ENCODE measurements around the gene GNAI3. TPM values are rescaled to one million over a fixed set of nuclear protein-coding genes. Genes with fewer than 3 reads are reported as not detected.

The GNAI3 gene
- total and polyA plus RNA-seq, 2 experiments from 2014 or later, result 8.9 to 11.5 TPM

GRCh38 chr1:109529881-109530456, 18.4 kb upstream of the GNAI3 start:
- H3K4me1 ChIP-seq (ENCODE audit: insufficient read depth), result peaks cover 4% of the 10 kb centered on the region
- no peak overlapping the region for H3K4me2 ChIP-seq
- no peaks in the 10 kb centered on the region for H3K9me3 ChIP-seq (ENCODE audit: low read depth)
- no peaks in the 10 kb centered on the region for H3K9me2 ChIP-seq (replicated peaks; ENCODE audit: insufficient read depth)
- H4K20me1 ChIP-seq (ENCODE audit: insufficient read depth, poor library complexity, severe bottlenecking), result no peaks in the 10 kb centered on the region
- H3K79me2 ChIP-seq, result no peaks in the 10 kb centered on the region
- 69% methylated on average over 8 of the region's 8 CpGs for WGBS (ENCODE audit: low lambda C conversion rate, missing lambda C conversion rate)
- H3K36me3 ChIP-seq (replicated peaks; ENCODE audit: insufficient read depth, low read depth), result no peaks in the 10 kb centered on the region
- H3K27ac ChIP-seq, result no peak overlapping the region
- no peaks in the 10 kb centered on the region for H3K27me3 ChIP-seq
- H3K4me3 ChIP-seq, result no peak overlapping the region
- DNase-seq (ENCODE audit: low spot score), result no peak
- TF ChIP-seq EZH2 (IDR thresholded peaks at IDR 0.05; ENCODE audit: borderline replicate concordance), result no peak
- no peak for TF ChIP-seq EZH2phosphoT487 (IDR thresholded peaks at IDR 0.05; ENCODE audit: low read depth, severe bottlenecking, unreplicated experiment)
- no peak overlapping the region for H2AFZ ChIP-seq

DNA sequence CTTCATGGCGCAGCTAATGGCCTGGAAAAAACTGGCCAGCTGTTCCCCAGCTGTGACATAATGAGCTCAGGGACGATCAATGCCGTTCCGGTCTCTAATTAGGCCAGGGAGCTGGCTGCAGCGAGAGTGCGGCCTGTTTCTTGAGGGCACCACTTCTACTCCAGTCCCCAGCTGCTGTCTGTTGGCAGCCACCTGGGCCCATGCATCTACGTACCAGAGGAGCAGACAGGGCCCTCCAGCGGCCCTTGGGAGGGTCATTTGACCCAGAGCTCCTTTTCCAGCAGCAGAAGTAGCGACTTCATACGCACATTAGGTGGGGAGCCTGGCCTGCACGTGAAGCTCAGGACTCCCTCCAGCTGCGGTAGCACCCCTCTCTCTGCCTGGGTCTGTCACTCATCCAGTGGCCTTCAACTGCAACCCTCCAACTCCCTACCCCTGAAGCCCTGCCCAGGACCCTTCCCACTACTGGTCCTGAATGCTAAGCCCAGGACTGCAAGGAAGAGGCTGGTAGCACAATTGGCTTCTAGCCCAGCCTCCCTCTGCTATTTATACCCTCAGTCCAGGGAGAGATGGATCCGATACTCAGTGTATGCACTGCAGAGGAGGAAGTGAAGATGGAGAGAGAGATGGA, 17.8 kb upstream of the GNAI3 start:
- WGBS (ENCODE audit: low lambda C conversion rate, missing lambda C conversion rate), result 77% methylated on average over 13 of the region's 13 CpGs

DNA sequence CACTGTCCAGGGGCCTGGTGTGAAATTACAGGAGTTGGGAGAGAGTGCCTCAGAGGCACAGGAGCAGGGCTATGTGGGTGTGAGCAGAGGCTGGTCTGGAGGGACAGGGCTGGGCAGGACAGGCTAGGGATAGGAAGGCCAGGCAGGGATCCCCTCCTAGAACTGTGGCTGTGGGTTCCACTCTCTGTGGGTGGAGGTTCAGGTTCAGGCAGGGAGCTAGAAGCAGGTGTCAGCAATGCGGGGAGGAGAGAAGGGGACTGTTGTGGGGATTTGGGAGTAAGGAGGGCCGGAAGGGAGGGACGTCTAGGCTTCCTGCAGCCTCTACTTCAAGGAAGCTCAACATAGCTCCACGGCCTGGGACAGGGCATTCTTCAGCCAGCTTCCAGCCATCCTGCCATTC, 17.0 kb upstream of the GNAI3 start:
- H3K4me2 ChIP-seq, result no peak overlapping the region
- H3K4me1 ChIP-seq (ENCODE audit: insufficient read depth), result peaks cover 4% of the 10 kb centered on the region
- H3K27me3 ChIP-seq, result no peaks in the 10 kb centered on the region
- H3K9me3 ChIP-seq (ENCODE audit: low read depth), result no peaks in the 10 kb centered on the region
- no peaks in the 10 kb centered on the region for H4K20me1 ChIP-seq (ENCODE audit: insufficient read depth, poor library complexity, severe bottlenecking)
- H3K4me3 ChIP-seq, result no peak overlapping the region
- no peak overlapping the region for H2AFZ ChIP-seq
- no peak for DNase-seq (ENCODE audit: low spot score)
- TF ChIP-seq EZH2phosphoT487 (IDR thresholded peaks at IDR 0.05; ENCODE audit: low read depth, severe bottlenecking, unreplicated experiment), result no peak
- no peak for TF ChIP-seq CTCF (IDR thresholded peaks at IDR 0.05; ENCODE audit: poor library complexity)
- no peak for TF ChIP-seq EZH2 (IDR thresholded peaks at IDR 0.05; ENCODE audit: borderline replicate concordance)
- no peak overlapping the region for H3K27ac ChIP-seq
- H3K9me2 ChIP-seq (replicated peaks; ENCODE audit: insufficient read depth), result no peaks in the 10 kb centered on the region
- H3K36me3 ChIP-seq (replicated peaks; ENCODE audit: insufficient read depth, low read depth), result no peaks in the 10 kb centered on the region
- H3K79me2 ChIP-seq, result no peaks in the 10 kb centered on the region
- WGBS (ENCODE audit: low lambda C conversion rate, missing lambda C conversion rate), result 92% methylated on average over 4 of the region's 4 CpGs

More for the DNA sequence above, 17.8 kb upstream of the GNAI3 start:
- Histone ChIP-seq H3K27ac (no peak overlapping the region), H3K4me1 (ENCODE audit: insufficient read depth) (peaks cover 4% of the 10 kb centered on the region), H3K4me2 (no peak overlapping the region), H3K9me3 (ENCODE audit: low read depth) (no peaks in the 10 kb centered on the region), H3K9me2 (replicated peaks; ENCODE audit: insufficient read depth) (no peaks in the 10 kb centered on the region), H3K4me3 (no peak overlapping the region), H2AFZ (no peak overlapping the region), H3K36me3 (replicated peaks; ENCODE audit: insufficient read depth, low read depth) (no peaks in the 10 kb centered on the region), H3K79me2 (no peaks in the 10 kb centered on the region), H4K20me1 (ENCODE audit: insufficient read depth, poor library complexity, severe bottlenecking) (no peaks in the 10 kb centered on the region), H3K27me3 (no peaks in the 10 kb centered on the region)
- no peak for DNase-seq (ENCODE audit: low spot score)
- TF ChIP-seq EZH2 (IDR thresholded peaks at IDR 0.05; ENCODE audit: borderline replicate concordance), result no peak
- TF ChIP-seq EZH2phosphoT487 (IDR thresholded peaks at IDR 0.05; ENCODE audit: low read depth, severe bottlenecking, unreplicated experiment), result no peak
- no peak for TF ChIP-seq CTCF (IDR thresholded peaks at IDR 0.05; ENCODE audit: poor library complexity)

- no peak for DNase-seq (ENCODE audit: low spot score)
- TF ChIP-seq EZH2phosphoT487 (IDR thresholded peaks at IDR 0.05; ENCODE audit: low read depth, severe bottlenecking, unreplicated experiment), result no peak
- Histone ChIP-seq H3K4me1 (ENCODE audit: insufficient read depth) (peaks cover 4% of the 10 kb centered on the region), H3K4me3 (no peak overlapping the region), H3K36me3 (replicated peaks; ENCODE audit: insufficient read depth, low read depth) (no peaks in the 10 kb centered on the region), H3K27me3 (no peaks in the 10 kb centered on the region), H3K9me2 (replicated peaks; ENCODE audit: insufficient read depth) (no peaks in the 10 kb centered on the region), H3K4me2 (no peak overlapping the region), H3K79me2 (no peaks in the 10 kb centered on the region), H4K20me1 (ENCODE audit: insufficient read depth, poor library complexity, severe bottlenecking) (no peaks in the 10 kb centered on the region), H2AFZ (no peak overlapping the region), H3K27ac (no peak overlapping the region), H3K9me3 (ENCODE audit: low read depth) (no peaks in the 10 kb centered on the region)
- 68% methylated on average over 16 of the region's 16 CpGs for WGBS (ENCODE audit: low lambda C conversion rate, missing lambda C conversion rate)
Observed at GRCh38 chr1:109531826-109532364, 16.5 kb upstream of the GNAI3 start.

Measured in hepatocyte (in vitro differentiated cells).